ENCODE data around the gene CCDC78.
"Not testable (repeated sequence)": the region's sequence is repeated elsewhere in the genome, so short reads cannot be mapped to it uniquely, and the experiment has no call there.

CCDC78 gene

GRCh38 chr16:691242-691641, 35.0 kb downstream of the CCDC78 start:
- not testable (repeated sequence) for DNase-seq

DNA sequence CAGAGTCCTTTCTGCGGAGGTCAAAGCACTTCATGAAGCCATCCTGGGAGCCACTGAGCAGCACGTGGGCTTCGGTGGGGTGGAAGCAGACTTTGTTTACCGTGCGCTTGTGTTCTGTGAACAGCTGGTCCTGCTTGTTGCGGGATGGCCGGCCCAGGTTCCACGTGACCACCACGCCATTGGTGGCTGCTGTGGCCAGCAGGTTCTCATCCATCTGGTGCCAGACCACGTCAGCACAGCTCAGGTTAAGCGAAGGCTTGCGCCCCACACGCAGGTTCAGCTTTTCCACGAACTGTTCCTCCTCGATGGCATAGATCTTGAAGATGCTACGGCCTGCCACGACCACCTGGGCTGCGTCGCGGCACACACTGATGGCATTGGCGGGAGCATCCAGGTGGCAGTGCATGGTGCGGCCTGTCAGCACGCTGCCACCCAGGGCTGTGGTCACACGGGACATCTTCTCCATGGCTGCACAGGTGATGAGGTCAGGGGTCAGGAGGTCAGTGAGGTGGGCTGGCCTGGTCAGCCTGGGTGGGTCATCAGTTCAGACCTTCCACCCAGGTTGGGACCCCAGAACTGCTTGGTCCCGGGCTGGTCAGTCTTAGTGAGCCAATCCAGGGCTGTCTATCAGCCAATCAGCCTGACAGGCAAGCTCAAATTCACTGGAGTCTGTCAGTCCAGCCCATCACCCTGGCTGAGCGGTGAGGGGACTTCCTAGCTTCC, 36.9 kb downstream of the CCDC78 start:
- no peak for DNase-seq

DNA sequence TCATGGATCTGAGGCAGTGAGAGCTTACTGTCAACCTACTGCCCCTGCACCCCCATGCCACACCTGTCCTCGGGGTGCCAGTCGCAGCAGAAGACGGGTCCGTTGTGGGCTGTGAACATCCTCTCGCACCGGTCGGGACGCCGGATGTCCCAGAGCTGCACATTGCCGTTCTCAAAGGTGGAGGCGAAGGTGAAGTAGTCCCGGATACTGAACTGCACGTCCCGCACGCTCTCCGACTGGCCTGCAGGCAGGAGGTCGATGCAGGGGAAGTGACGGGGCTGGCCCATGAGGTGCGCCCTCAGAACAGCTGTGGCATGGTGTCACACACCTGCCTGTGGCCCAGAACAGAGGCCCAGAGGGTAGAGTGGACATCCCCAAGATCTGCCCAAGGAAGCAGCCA, 38.7 kb downstream of the CCDC78 start:
- DNase-seq = no peak

GRCh38 chr16:686459-687260, 39.6 kb downstream of the CCDC78 start:
- no peak for DNase-seq

DNA sequence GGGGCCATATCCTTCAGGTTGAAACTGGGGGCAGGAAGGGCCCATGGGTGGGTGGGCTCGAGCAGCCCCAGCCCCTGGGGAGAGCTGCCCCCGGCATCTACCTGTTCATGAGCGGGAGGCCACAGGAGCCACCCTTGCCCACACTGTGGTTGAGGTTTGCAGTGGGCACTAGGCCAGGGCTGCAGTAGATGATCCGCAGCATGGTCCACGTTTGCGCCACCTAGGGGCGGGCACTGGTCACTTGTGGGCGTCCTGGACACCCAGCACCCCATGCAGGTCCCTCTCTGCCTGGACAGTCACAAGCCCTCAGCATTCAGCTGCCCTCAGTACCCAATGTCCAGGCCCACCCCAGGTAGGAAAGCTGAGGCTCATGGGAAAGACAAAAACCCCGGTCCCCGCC, 40.3 kb downstream of the CCDC78 start:
- DNase-seq = peak; percentile 32

DNA sequence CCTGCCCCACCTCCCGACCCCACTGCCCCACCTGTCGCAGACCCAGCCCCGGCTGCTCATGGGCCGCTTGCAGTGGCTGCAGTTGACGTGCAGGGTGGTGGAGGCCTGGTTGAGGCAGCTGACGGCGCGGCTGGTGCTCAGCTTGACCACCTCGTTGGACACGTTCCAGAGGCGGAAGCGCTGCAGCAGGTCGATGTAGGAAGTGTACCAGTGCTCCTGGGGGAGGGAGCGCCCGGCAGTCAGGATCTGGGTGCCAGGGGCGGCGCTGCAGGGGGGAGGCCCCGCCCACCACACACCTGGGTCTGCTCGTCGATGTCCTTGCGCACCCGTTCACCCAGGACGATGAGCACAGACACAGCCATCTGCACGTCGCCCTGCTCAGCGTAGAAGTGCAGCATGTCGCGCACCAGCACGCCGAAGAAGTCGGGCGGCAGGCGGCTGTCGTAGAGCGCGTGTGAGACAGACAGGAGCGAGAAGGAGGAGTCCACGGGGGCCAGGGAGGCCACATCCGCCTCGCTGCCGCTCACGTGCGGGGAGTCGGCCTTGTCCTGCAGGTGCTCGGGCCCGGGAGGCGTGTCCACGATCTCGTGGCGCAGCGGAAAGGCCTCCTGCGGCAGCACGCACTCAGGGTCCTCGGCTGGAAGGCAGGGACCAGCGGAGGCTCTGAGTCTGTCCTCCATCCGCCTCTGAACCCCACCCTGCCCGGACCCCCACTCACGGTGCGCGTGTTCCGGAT, 41.1 kb downstream of the CCDC78 start:
- peak; percentile 78 for DNase-seq

DNA sequence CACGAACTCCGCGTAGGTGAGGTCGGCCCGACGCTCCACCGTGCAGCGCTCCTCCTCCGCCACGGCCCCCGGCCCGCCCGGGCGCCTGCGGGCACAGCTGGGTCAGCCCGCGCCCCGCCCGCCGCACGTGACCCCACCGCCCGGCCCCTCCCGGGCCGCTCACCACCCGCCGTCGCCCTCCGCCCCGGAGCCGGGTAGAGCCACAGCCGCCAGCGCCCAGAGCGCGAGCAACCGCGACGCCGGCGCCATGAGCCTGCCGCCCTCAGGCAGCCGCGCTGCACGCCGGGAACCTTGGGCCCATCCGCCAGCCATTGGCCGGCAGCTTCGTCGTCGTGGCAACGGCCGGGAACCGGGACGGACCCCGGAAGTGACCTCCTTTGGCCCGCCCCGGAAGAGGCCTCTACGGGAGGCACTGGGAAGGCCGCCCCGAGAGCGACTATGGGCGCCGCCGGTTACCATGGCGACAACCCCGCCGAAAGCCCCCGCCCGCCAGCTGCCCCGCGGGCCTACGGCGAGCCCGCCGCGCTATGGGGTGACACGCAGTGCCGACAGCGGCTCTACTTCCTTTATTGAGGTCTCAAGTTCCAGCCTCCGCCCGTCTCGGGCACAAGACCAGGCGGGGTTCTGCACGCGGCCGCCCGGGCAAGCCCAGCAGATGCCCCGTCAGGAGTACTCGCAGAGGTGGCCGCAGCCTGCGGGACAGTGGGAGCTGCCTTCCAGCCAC, 42.0 kb downstream of the CCDC78 start, which contains the start of gene JMJD8:
JMJD8 (minus strand) TSS at position 264 of the 724 bp plus-strand sequence; CDS start at position 249, 15 bp downstream.
- DNase-seq = peak; percentile 51

DNA sequence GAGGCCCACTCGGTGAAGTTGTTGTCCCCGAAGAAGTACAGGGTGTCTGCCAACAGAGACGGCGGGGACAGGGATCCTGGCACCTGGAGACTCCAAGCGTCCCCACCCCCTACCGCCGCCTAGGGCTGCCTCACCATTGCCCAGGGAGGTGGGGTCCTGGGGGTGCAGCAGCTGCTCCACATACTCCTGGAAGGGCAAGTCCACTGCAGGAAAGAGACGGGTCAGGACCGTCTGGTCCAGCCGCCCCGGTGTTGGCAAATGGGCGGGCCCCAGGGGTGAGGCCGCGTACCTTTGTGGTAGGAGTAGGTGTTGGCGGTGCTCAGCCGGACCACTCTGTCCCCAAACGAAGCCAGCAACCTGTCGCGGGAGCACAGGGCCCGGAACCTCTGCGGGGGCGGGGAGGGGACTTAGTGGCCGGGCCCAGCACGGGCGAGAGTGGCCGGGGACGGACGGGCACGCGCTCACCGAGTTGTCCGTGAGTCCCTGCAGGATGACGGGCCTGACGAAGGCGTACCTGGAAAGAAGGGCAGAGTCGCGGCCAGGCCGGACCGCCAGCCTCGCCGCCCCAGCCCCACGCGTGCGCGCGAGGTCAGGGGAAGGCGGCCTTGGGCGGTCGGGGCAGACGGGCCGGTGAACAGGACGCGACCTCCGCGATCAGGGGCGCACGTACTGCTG, 42.7 kb downstream of the CCDC78 start:
- DNase-seq = no peak

DNA sequence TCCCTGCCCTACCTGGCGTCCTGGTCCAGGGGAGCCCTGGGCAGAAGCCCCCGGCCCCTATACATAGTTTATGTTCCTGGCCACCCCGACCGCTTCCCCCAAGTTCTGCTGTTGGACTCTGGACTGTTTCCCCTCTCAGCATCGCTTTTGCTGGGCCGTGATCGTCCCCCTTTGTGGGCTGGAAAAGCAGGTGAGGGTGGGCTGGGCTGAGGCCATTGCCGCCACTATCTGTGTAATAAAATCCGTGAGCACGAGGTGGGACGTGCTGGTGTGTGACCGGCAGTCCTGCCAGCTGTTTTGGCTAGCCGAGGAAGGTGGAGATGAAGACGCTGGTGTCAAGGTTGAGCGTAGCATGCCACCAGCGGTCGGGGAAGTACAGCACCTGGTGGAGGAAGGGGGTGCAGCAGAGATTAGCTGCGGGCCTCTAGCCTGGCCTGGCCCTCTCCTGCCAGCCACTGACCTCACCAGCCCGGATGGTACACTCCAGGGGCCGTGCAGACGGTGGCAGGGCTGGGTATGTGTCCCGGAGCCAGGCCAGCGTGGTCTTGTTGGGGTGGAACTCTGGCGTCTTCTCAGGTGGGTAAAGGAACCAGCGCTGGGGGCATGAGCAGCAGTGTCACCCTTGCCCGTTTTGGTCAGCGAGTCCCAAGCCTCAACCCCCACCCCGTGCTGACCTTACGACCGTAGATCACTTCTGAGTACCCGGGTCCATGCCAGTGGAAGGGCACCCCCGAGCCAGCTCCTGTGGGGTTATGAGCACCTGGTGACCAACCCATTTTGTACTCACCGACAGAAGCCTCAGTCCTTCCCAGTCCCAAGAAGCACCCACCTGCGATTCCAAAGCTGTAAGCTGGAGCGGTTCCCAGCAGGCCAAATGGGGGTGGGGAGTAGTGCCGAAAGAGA, 43.5 kb downstream of the CCDC78 start:
- DNase-seq = no peak

DNA sequence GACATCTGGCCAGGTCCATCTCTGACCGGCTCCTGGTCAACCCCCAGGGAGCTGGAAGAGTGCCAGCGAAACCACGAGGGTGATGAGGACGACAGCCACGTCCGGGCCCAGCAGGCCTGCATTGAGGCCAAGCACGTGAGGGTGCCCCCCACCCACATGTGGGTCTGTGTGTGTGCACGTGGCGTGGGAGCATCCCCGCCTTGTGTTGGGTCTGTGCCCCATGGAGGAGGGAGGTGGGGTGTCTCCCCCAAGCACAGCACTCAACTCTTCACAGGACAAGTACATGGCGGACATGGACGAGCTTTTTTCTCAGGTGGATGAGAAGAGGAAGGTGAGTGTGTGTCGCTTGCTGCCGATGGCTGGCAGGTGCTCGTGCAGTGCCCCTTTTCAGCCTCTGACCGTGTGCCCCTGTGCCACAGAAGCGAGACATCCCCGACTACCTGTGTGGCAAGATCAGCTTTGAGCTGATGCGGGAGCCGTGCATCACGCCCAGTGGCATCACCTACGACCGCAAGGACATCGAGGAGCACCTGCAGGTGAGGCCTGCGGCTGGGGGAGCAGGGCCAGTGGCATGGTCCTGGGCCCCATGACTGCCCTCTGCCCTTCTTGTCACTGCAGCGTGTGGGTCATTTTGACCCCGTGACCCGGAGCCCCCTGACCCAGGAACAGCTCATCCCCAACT, 44.4 kb downstream of the CCDC78 start:
- DNase-seq = no peak

- no peak for DNase-seq
These were observed 45.1 kb downstream of the CCDC78 start for GRCh38 chr16:680967-681745.

- no peak for DNase-seq
These were observed 45.7 kb downstream of the CCDC78 start for GRCh38 chr16:680625-680945.

- peak; percentile 65 for DNase-seq
These were observed 46.2 kb downstream of the CCDC78 start, which contains the start of gene STUB1 for GRCh38 chr16:679814-680624. TSS of gene STUB1 (plus strand) at chr16:680410. CDS start at chr16:680526, 116 bp downstream.

DNA sequence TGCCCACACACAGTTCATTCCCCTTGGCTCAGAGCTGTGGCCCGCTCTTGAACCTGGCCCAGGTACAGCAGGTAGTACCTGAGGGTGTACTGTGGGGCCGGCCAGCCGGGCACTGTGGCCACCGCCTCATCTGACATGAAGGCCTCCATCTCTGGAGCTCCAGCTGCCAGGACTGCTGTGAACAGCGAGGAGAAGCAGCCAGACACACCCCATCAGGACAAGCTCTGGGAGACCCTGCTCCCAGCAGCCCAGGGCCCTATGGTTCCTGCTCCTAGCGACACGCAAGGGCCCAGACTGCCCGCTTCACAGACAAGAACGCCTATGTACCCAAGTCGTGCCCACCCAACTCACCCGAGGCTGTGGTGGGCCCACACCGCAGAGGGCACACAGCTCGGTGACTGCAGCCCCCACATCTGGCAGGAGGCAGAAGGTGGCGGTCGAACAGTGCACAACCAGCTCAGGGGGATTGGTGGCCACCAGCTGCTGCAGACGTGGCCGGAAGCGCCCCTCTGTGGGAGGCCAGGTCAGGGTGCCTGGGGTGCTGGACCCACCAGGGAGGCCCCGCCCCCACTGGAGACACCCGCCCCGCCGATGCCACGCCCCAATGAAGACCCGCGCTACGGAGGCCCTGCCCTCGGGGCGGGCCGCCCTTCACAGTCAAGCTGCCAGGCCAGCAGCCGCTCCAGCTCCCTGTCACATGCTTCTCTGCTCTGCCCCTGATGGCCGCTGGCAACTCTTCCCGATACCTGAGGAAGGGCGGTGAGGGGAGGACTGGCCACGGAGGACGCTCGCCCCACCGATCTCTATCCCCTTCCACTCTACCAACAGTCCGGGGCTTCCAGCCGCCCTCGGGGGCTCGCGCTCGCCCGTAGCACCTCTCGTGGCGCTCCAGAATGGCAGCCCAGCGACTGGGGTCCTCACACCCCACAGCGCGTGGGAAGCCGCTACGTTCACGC, 47.1 kb downstream of the CCDC78 start:
- peak; percentile 26 for DNase-seq

GRCh38 chr16:678209-678857, 47.9 kb downstream of the CCDC78 start:
- no peak for DNase-seq

DNA sequence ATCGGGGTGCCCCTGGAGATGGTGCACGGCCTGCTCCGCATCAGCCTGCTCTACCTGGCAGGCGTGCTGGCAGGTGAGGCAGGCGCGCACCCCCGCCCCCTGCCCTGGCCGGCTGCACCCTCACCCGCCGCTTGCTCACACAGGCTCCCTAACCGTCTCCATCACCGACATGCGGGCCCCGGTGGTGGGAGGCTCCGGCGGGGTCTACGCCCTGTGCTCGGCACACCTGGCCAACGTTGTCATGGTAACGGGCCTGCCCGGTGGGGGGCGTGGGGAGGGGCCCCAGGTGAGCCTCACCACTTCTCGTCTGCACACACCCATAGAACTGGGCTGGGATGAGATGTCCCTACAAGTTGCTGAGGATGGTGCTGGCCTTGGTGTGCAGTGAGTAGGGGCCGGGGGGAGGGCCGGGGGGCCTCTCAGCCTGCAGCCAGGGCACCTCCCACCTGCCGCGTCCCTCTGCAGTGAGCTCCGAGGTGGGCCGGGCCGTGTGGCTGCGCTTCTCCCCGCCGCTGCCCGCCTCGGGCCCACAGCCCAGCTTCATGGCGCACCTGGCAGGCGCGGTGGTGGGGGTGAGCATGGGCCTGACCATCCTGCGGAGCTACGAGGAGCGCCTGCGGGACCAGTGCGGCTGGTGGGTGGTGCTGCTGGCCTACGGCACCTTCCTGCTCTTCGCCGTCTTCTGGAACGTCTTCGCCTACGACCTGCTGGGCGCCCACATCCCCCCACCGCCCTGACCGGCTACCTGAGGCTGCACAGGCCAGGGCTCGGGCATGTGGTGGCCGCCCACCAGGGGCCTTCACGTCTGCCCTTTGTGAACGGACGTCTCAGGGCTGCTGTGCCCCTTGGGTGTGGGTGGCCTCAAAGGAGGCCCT, 48.7 kb downstream of the CCDC78 start:
- no peak for DNase-seq
